ENCODE measurements around the gene HOMEZ.

The HOMEZ gene

GRCh38 chr14:23299211-23299957, 13.5 kb upstream of the HOMEZ start:
- H3K4me1 ChIP-seq = peaks cover 42% of the 10 kb centered on the region
- H3K4me2 ChIP-seq = peak overlapping the region; percentile 95
- no peaks in the 10 kb centered on the region for H3K27me3 ChIP-seq
- H3K27ac ChIP-seq = no peak overlapping the region
- peak overlapping the region; percentile 91 for H3K9ac ChIP-seq
- H3K36me3 ChIP-seq = peaks cover 31% of the 10 kb centered on the region
- H3K4me3 ChIP-seq = 0 out of 2 replicates have a peak overlapping the region, but pooled peaks have one; percentile 85
- H3K9me3 ChIP-seq = no peaks in the 10 kb centered on the region
- no peak for TF ChIP-seq Cebpa-rat (IDR thresholded peaks at IDR 0.05)
- no peaks in the 10 kb centered on the region for H4K20me1 ChIP-seq

GRCh38 chr14:23297611-23298277, 11.8 kb upstream of the HOMEZ start:
- TF ChIP-seq Cebpa-rat (IDR thresholded peaks at IDR 0.05) = no peak
- no peaks in the 10 kb centered on the region for H4K20me1 ChIP-seq
- H3K27ac ChIP-seq = no peak overlapping the region
- H3K4me1 ChIP-seq = peaks cover 34% of the 10 kb centered on the region
- no peaks in the 10 kb centered on the region for H3K9me3 ChIP-seq
- 0 out of 2 replicates have a peak overlapping the region, but pooled peaks have one; percentile 7 for H3K9ac ChIP-seq
- H3K27me3 ChIP-seq = no peaks in the 10 kb centered on the region
- peaks cover 31% of the 10 kb centered on the region for H3K36me3 ChIP-seq
- H3K4me3 ChIP-seq = no peak overlapping the region
- no peak overlapping the region for H3K4me2 ChIP-seq

GRCh38 chr14:23297096-23297495, 11.2 kb upstream of the HOMEZ start:
- no peak for TF ChIP-seq Cebpa-rat (IDR thresholded peaks at IDR 0.05)
- no peaks in the 10 kb centered on the region for H3K27me3 ChIP-seq
- no peak overlapping the region for H3K4me2 ChIP-seq
- peaks cover 31% of the 10 kb centered on the region for H3K36me3 ChIP-seq
- peaks cover 33% of the 10 kb centered on the region for H3K4me1 ChIP-seq
- no peaks in the 10 kb centered on the region for H4K20me1 ChIP-seq
- H3K4me3 ChIP-seq = no peak overlapping the region
- H3K9me3 ChIP-seq = no peaks in the 10 kb centered on the region
- H3K9ac ChIP-seq = peak overlapping the region; percentile 5; the same call in 1 of the 2 replicates
- no peak overlapping the region for H3K27ac ChIP-seq

- Histone ChIP-seq H3K4me2 (no peak overlapping the region), H3K9me3 (no peaks in the 10 kb centered on the region), H3K4me1 (peaks cover 33% of the 10 kb centered on the region), H3K27ac (no peak overlapping the region), H4K20me1 (no peaks in the 10 kb centered on the region), H3K4me3 (no peak overlapping the region), H3K9ac (no peak overlapping the region), H3K36me3 (peaks cover 31% of the 10 kb centered on the region), H3K27me3 (no peaks in the 10 kb centered on the region)
- TF ChIP-seq Cebpa-rat (IDR thresholded peaks at IDR 0.05) = no peak
Measured at GRCh38 chr14:23296012-23296777, 10.3 kb upstream of the HOMEZ start.

- H3K27ac ChIP-seq = no peak overlapping the region
- no peaks in the 10 kb centered on the region for H4K20me1 ChIP-seq
- H3K9me3 ChIP-seq = no peaks in the 10 kb centered on the region
- H3K4me1 ChIP-seq = peaks cover 26% of the 10 kb centered on the region
- H3K9ac ChIP-seq = no peak overlapping the region
- H3K4me2 ChIP-seq = peak overlapping the region; percentile 37; the same call in 1 of the 2 replicates
- no peak overlapping the region for H3K4me3 ChIP-seq
- H3K36me3 ChIP-seq = peaks cover 31% of the 10 kb centered on the region
- TF ChIP-seq Cebpa-rat (IDR thresholded peaks at IDR 0.05) = no peak
- H3K27me3 ChIP-seq = no peaks in the 10 kb centered on the region
Measured at GRCh38 chr14:23294734-23295561, 9.0 kb upstream of the HOMEZ start.

- Histone ChIP-seq H3K4me3 (peak overlapping the region; percentile 88), H3K27me3 (no peaks in the 10 kb centered on the region), H3K36me3 (0 out of 2 replicates have a peak, but pooled peaks cover 7% of the 10 kb centered on the region), H3K9ac (peak overlapping the region; percentile 89), H3K4me2 (peak overlapping the region; percentile 91), H3K4me1 (peaks cover 21% of the 10 kb centered on the region), H3K9me3 (no peaks in the 10 kb centered on the region), H4K20me1 (no peaks in the 10 kb centered on the region), H3K27ac (peak overlapping the region; percentile 79)
- no peak for TF ChIP-seq Cebpa-rat (IDR thresholded peaks at IDR 0.05)
Measured at GRCh38 chr14:23286902-23287479, 1.1 kb upstream of the HOMEZ start.

GRCh38 chr14:23285530-23286019, 357 bp downstream of the HOMEZ start:
- H3K4me1 ChIP-seq = peaks cover 30% of the 10 kb centered on the region
- no peaks in the 10 kb centered on the region for H3K27me3 ChIP-seq
- TF ChIP-seq Cebpa-rat (IDR thresholded peaks at IDR 0.05) = no peak
- peak overlapping the region; percentile 80 for H3K27ac ChIP-seq
- H4K20me1 ChIP-seq = no peaks in the 10 kb centered on the region
- peak overlapping the region; percentile 89 for H3K4me2 ChIP-seq
- H3K9me3 ChIP-seq = no peaks in the 10 kb centered on the region
- 0 out of 2 replicates have a peak, but pooled peaks cover 12% of the 10 kb centered on the region for H3K36me3 ChIP-seq
- H3K4me3 ChIP-seq = peak overlapping the region; percentile 88
- H3K9ac ChIP-seq = peak overlapping the region; percentile 89

- Histone ChIP-seq H3K4me1 (peaks cover 37% of the 10 kb centered on the region), H3K36me3 (0 out of 2 replicates have a peak, but pooled peaks cover 12% of the 10 kb centered on the region), H3K9me3 (no peaks in the 10 kb centered on the region), H3K4me2 (peak overlapping the region; percentile 89), H3K27me3 (no peaks in the 10 kb centered on the region), H3K9ac (peak overlapping the region; percentile 89), H3K27ac (peak overlapping the region; percentile 80), H4K20me1 (no peaks in the 10 kb centered on the region), H3K4me3 (peak overlapping the region; percentile 88)
- TF ChIP-seq Cebpa-rat (IDR thresholded peaks at IDR 0.05) = no peak
Measured at GRCh38 chr14:23284654-23285529, 1.0 kb downstream of the HOMEZ start.

Measured in BLaER1 (cell line).